ENCODE data around the gene BEND5. TPM values are rescaled to one million over a fixed set of nuclear protein-coding genes. Genes with fewer than 3 reads are reported as not detected.

The BEND5 gene
- total and polyA plus RNA-seq, 4 donors: 0.12 to 0.93 (median 0.19) TPM

DNA sequence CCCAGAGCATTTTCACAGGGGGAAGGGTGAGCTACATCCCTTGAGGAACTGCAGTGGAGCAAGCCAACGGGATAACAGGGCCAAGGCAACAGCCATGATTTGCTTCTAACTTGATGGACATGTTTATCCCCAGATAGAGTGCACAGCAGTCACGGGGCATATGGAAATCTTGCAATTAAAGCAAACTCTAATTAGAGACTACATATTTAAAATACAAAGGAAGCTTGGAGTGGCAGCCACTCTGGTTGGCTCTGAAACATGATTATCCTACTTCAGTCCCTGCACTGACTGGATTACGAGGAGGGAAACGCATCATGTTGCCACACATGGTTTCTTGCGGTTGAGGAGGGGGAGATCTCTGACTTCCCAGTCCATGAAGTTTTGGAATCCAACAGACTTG is 60.8 kb downstream of the BEND5 start:
- 92% methylated on average over 5 of the region's 5 CpGs for WGBS
- Histone ChIP-seq H3K4me1 (ENCODE audit: control insufficient read depth in 4 of 4, insufficient read depth in 4 of 4, low read length in 3 of 4) (no peaks in the 10 kb centered on the region), H3K27me3 (ENCODE audit: control insufficient read depth in 4 of 4, insufficient read depth in 4 of 4, low read length in 3 of 4) (no peaks in the 10 kb centered on the region), H3K4me3 (ENCODE audit: low read depth in 1 of 3, low read length in 3 of 3) (no peak overlapping the region), H3K27ac (ENCODE audit: low read depth in 1 of 2, low read length in 2 of 2) (no peak overlapping the region), H3K36me3 (ENCODE audit: control insufficient read depth in 4 of 4, insufficient read depth in 3 of 4, low read depth in 1 of 4, low read length in 3 of 4) (no peaks in the 10 kb centered on the region), H3K9ac (ENCODE audit: low read depth in 1 of 2, low read length in 2 of 2) (no peak overlapping the region), H3K9me3 (ENCODE audit: control insufficient read depth in 4 of 4, low read length in 3 of 4) (no peaks in the 10 kb centered on the region)
- TF ChIP-seq SP1 (IDR thresholded peaks at IDR 0.05) (no peak), FOXA1 (IDR thresholded peaks at IDR 0.05) (no peak), RAD21 (IDR thresholded peaks at IDR 0.05) (no peak), MAX (IDR thresholded peaks at IDR 0.05) (no peak), FOXA2 (IDR thresholded peaks at IDR 0.05) (no peak), EGR1 (IDR thresholded peaks at IDR 0.05; ENCODE audit: low read depth in 2 of 2) (no peak), HNF4A (conservative IDR thresholded peaks at IDR 0.05) (no peak), ZBTB33 (IDR thresholded peaks at IDR 0.05) (no peak), JUND (IDR thresholded peaks at IDR 0.05) (no peak), REST (IDR thresholded peaks at IDR 0.05) (no peak), RXRA (IDR thresholded peaks at IDR 0.05) (no peak)
- TF ChIP-seq, protein P1, sequence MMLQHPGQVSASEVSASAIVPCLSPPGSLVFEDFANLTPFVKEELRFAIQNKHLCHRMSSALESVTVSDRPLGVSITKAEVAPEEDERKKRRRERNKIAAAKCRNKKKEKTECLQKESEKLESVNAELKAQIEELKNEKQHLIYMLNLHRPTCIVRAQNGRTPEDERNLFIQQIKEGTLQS (IDR thresholded peaks at IDR 0.05): no peak
- DNase-seq (ENCODE audit: low spot score): no peak

- Histone ChIP-seq H3K27me3 (ENCODE audit: control insufficient read depth in 4 of 4, insufficient read depth in 4 of 4, low read length in 3 of 4) (no peaks in the 10 kb centered on the region), H3K9me3 (ENCODE audit: control insufficient read depth in 4 of 4, low read length in 3 of 4) (no peaks in the 10 kb centered on the region), H3K9ac (ENCODE audit: low read depth in 1 of 2, low read length in 2 of 2) (no peak overlapping the region), H3K4me3 (ENCODE audit: low read depth in 1 of 3, low read length in 3 of 3) (no peak overlapping the region), H3K36me3 (ENCODE audit: control insufficient read depth in 4 of 4, insufficient read depth in 3 of 4, low read depth in 1 of 4, low read length in 3 of 4) (no peaks in the 10 kb centered on the region), H3K4me1 (ENCODE audit: control insufficient read depth in 4 of 4, insufficient read depth in 4 of 4, low read length in 3 of 4) (no peaks in the 10 kb centered on the region), H3K27ac (ENCODE audit: low read depth in 1 of 2, low read length in 2 of 2) (no peak overlapping the region)
- TF ChIP-seq RXRA (IDR thresholded peaks at IDR 0.05) (no peak), HNF4A (conservative IDR thresholded peaks at IDR 0.05) (no peak), FOXA2 (IDR thresholded peaks at IDR 0.05) (no peak), HNF4G (IDR thresholded peaks at IDR 0.05) (no peak), SP1 (IDR thresholded peaks at IDR 0.05) (no peak), FOXA1 (IDR thresholded peaks at IDR 0.05) (no peak), NR2F2 (IDR thresholded peaks at IDR 0.05) (no peak), JUND (IDR thresholded peaks at IDR 0.05) (no peak), ZBTB33 (IDR thresholded peaks at IDR 0.05) (no peak)
- TF ChIP-seq, protein P2, sequence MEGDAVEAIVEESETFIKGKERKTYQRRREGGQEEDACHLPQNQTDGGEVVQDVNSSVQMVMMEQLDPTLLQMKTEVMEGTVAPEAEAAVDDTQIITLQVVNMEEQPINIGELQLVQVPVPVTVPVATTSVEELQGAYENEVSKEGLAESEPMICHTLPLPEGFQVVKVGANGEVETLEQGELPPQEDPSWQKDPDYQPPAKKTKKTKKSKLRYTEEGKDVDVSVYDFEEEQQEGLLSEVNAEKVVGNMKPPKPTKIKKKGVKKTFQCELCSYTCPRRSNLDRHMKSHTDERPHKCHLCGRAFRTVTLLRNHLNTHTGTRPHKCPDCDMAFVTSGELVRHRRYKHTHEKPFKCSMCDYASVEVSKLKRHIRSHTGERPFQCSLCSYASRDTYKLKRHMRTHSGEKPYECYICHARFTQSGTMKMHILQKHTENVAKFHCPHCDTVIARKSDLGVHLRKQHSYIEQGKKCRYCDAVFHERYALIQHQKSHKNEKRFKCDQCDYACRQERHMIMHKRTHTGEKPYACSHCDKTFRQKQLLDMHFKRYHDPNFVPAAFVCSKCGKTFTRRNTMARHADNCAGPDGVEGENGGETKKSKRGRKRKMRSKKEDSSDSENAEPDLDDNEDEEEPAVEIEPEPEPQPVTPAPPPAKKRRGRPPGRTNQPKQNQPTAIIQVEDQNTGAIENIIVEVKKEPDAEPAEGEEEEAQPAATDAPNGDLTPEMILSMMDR (IDR thresholded peaks at IDR 0.05; ENCODE audit: low read depth, low read length, missing input control): no peak
- 88% methylated on average over 2 of the region's 2 CpGs for WGBS
- DNase-seq (ENCODE audit: low spot score): no peak
Observed at GRCh38 chr1:48710915-48711314, 65.8 kb downstream of the BEND5 start.
